Measurements from ENCODE around the gene LASP1NB.

DNA sequence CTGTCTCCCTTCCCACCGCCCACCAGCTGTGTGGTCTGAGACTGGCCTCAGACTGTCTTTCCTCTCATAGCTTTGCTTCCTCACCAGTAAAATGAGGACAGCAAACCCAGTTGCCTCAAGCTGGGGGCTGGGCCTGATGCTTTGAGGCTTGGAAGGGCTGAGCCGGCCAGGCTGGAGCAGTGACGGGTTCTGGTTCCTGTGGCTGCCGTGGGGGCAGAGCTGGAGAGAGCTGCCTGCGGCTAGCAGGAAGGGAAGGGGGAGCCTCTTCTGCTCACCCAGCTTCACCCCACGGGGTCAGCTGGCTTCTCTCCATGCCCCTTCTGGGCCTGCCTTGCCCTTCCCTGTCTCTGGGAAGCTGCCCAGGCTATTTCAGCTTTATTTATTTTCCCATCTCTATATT is 31.8 kb upstream of the LASP1NB start:
- TF ChIP-seq POLR2A (IDR thresholded peaks at IDR 0.05; ENCODE audit: control extremely low read depth in 1 of 2, low read depth in 2 of 2, low read length in 2 of 2) (no peak), RAD21 (IDR thresholded peaks at IDR 0.05 in 1 of 2, conservative IDR thresholded peaks at IDR 0.05 in 1 of 2; ENCODE audit: low read depth in 2 of 2, low read length in 2 of 2) (no peak), ZNF274 (IDR thresholded peaks at IDR 0.05; ENCODE audit: borderline replicate concordance, extremely low read depth, low read length) (no peak), CEBPB (IDR thresholded peaks at IDR 0.05; ENCODE audit: low read depth, low read length) (no peak), SRF (IDR thresholded peaks at IDR 0.05; ENCODE audit: low read depth, low read length) (no peak)
- TF ChIP-seq, protein P1, sequence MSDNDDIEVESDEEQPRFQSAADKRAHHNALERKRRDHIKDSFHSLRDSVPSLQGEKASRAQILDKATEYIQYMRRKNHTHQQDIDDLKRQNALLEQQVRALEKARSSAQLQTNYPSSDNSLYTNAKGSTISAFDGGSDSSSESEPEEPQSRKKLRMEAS (IDR thresholded peaks at IDR 0.05) = no peak
